NCI-H2081 (cell line): ENCODE data around the gene XRCC3.
"Not testable (repeated sequence)": the region's sequence is repeated elsewhere in the genome, so short reads cannot be mapped to it uniquely, and the experiment has no call there.

Source experiments
- DNase-seq, 2 experiments: peaks; one replicate each; lab custom pipeline; 2025; lab: John Stamatoyannopoulos, UW

The XRCC3 gene

GRCh38 chr14:103693515-103693914 lies 21.7 kb downstream of the XRCC3 start:
- no peak for DNase-seq

- no peak for DNase-seq
These were observed 22.4 kb downstream of the XRCC3 start for GRCh38 chr14:103692871-103693270.

- no peak for DNase-seq
These were observed 23.1 kb downstream of the XRCC3 start for GRCh38 chr14:103692159-103692558.

GRCh38 chr14:103691655-103692054 lies 23.6 kb downstream of the XRCC3 start:
- not testable (repeated sequence) for DNase-seq

- no peak for DNase-seq
These were observed 24.9 kb downstream of the XRCC3 start for GRCh38 chr14:103690332-103690731.

- DNase-seq, result no peak
These were observed 26.0 kb downstream of the XRCC3 start for GRCh38 chr14:103688906-103689902.

GRCh38 chr14:103688441-103688840 lies 26.8 kb downstream of the XRCC3 start:
- no peak for DNase-seq

- DNase-seq, result no peak
These were observed 27.5 kb downstream of the XRCC3 start for GRCh38 chr14:103687712-103688111.

- DNase-seq, result no peak
These were observed 28.3 kb downstream of the XRCC3 start for GRCh38 chr14:103686831-103687485.

- DNase-seq, result no peak
These were observed 29.7 kb downstream of the XRCC3 start for GRCh38 chr14:103685276-103686211.

GRCh38 chr14:103684871-103685270 lies 30.4 kb downstream of the XRCC3 start:
- no peak for DNase-seq

GRCh38 chr14:103684471-103684870 lies 30.8 kb downstream of the XRCC3 start:
- no peak for DNase-seq

- DNase-seq, result no peak
These were observed 32.1 kb downstream of the XRCC3 start for GRCh38 chr14:103683139-103683538.

GRCh38 chr14:103680491-103681231 lies 34.6 kb downstream of the XRCC3 start:
- DNase-seq, result no peak

GRCh38 chr14:103679351-103679750 lies 35.9 kb downstream of the XRCC3 start:
- peak; percentile 19 to 44 for DNase-seq

GRCh38 chr14:103676881-103677675 lies 38.2 kb downstream of the XRCC3 start:
- no peak for DNase-seq

GRCh38 chr14:103675957-103676356 lies 39.3 kb downstream of the XRCC3 start:
- DNase-seq, result no peak

GRCh38 chr14:103671911-103672310 lies 43.3 kb downstream of the XRCC3 start:
- DNase-seq, result no peak

- DNase-seq, result no peak
These were observed 45.9 kb downstream of the XRCC3 start for GRCh38 chr14:103669370-103669769.

- no peak for DNase-seq
These were observed 47.1 kb downstream of the XRCC3 start for GRCh38 chr14:103668117-103668516.
